SK-N-SH (cell line): ENCODE measurements around the gene TMEM126A. TPM values are rescaled to one million over a fixed set of nuclear protein-coding genes. Genes with fewer than 3 reads are reported as not detected.

ENCODE experiments used
- CTCF ChIA-PET: fragments of 300-600, 350-600 bp; formaldehyde crosslinking; extraction: SDS; loops from one replicate; lab custom pipeline; 2021; lab: Yijun Ruan, JAX
- POLR2A ChIA-PET: fragments of 350-600 bp; sonication (Branson Sonifier 250); formaldehyde crosslinking; extraction: SDS; loops from one replicate; lab custom pipeline; 2020; ENCODE audit warnings: antibody characterized with exemption, inconsistent platforms; lab: Yijun Ruan, JAX
- DNase-seq: peaks from one replicate; pipeline ENCODE4 v3.0.0; 2012
- H2AFZ ChIP-seq: fragments of 200-600 bp; sonication (generic); 2 replicates; pipeline ENCODE4 v1.8.1; 2016; ENCODE audit warnings: antibody characterized with exemption, mild to moderate bottlenecking, low read depth
- H3F3A ChIP-seq: fragments of 200-600 bp; sonication (generic); replicated peaks from 2 replicates; pipeline ENCODE3; 2016; ENCODE audit warnings: antibody characterized with exemption, mild to moderate bottlenecking; ENCODE audit not compliant: insufficient read depth
- H3K27ac ChIP-seq, 2 experiments: fragments of 200-500 bp in 1 of 2; fragments of 200-600 bp in 1 of 2; sonication (Bioruptor generic) in 1 of 2; sonication (generic), shearing (Covaris generic) in 1 of 2; 2 replicates each; pipeline versions ENCODE4 v1.5.1 to v1.6.1; 2014 to 2016; ENCODE audit warnings: low read depth in 2 of 2, inconsistent platforms in 1 of 2, low read length in 1 of 2, mild to moderate bottlenecking in 1 of 2, mixed read lengths in 1 of 2
- H3K27me3 ChIP-seq: fragments of 200-600 bp; sonication (generic), shearing (Covaris generic); 2 replicates; pipeline ENCODE4 v1.6.1; 2016; ENCODE audit warnings: mixed run types; ENCODE audit not compliant: insufficient read depth
- H3K36me3 ChIP-seq, 2 experiments: fragments of 200-500 bp in 1 of 2; fragments of 200-600 bp in 1 of 2; sonication (Bioruptor generic) in 1 of 2; sonication (generic) in 1 of 2; replicated peaks in 1 of 2; 2 replicates each; pipeline versions ENCODE3 to v1.5.1; 2014 to 2016; ENCODE audit warnings: low read length in 1 of 2, mild to moderate bottlenecking in 1 of 2; ENCODE audit not compliant: insufficient read depth in 2 of 2, control insufficient read depth in 1 of 2
- H3K4me1 ChIP-seq, 2 experiments: fragments of 200-500 bp in 1 of 2; fragments of 200-600 bp in 1 of 2; sonication (Bioruptor generic) in 1 of 2; sonication (generic), shearing (Covaris generic) in 1 of 2; 2 replicates each; pipeline versions ENCODE4 v1.5.1 to v1.6.1; 2014 to 2016; ENCODE audit warnings: low read depth in 1 of 2, low read length in 1 of 2, mixed run types in 1 of 2; ENCODE audit not compliant: insufficient read depth in 2 of 2, control insufficient read depth in 1 of 2
- H3K4me2 ChIP-seq: fragments of 200-600 bp; sonication (generic), shearing (Covaris generic); 2 replicates; pipeline ENCODE4 v1.6.1; 2017; ENCODE audit warnings: mixed run types
- H3K4me3 ChIP-seq, 2 experiments: fragments of 200-500 bp in 1 of 2; fragments of 200-600 bp in 1 of 2; sonication (Bioruptor generic) in 1 of 2; sonication (generic), shearing (Covaris generic) in 1 of 2; 2 replicates each; pipeline versions ENCODE4 v1.5.1 to v1.8.1; 2014 to 2016; ENCODE audit warnings: low read depth in 2 of 2, inconsistent platforms in 1 of 2, low read length in 1 of 2, mild to moderate bottlenecking in 1 of 2, mixed read lengths in 1 of 2, moderate library complexity in 1 of 2
- H3K79me2 ChIP-seq: fragments of 200-600 bp; sonication (generic); 2 replicates; pipeline ENCODE4 v1.8.1; 2017; ENCODE audit warnings: mild to moderate bottlenecking; ENCODE audit not compliant: insufficient read depth
- H3K9ac ChIP-seq: fragments of 200-600 bp; sonication (generic); 2 replicates; pipeline ENCODE4 v1.6.1; 2017; ENCODE audit warnings: mixed run types
- H3K9me2 ChIP-seq: fragments of 200-600 bp; sonication (generic); 2 replicates; pipeline ENCODE4 v1.6.1; 2017; ENCODE audit warnings: mixed run types
- H3K9me3 ChIP-seq: fragments of 200-600 bp; sonication (generic); 2 replicates; pipeline ENCODE4 v1.6.1; 2017; ENCODE audit warnings: mixed run types, mild to moderate bottlenecking, moderate library complexity
- H4K20me1 ChIP-seq: fragments of 200-600 bp; sonication (generic); 2 replicates; pipeline ENCODE4 v1.6.1; 2017; ENCODE audit warnings: mild to moderate bottlenecking, mixed run types; ENCODE audit not compliant: insufficient read depth
- CHD2 ChIP-seq: fragments of 150-350 bp; IDR thresholded peaks from 2 replicates; pipeline ENCODE4 v1.6.1; 2018; ENCODE audit warnings: low read length; ENCODE audit not compliant: partially characterized antibody
- ELF1 ChIP-seq: IDR thresholded peaks from 2 replicates; pipeline ENCODE4 v1.4.0; 2012
- FOSL2 ChIP-seq: IDR thresholded peaks from 2 replicates; pipeline ENCODE4 v1.4.0; 2012; ENCODE audit warnings: low read depth, mild to moderate bottlenecking, moderate library complexity, borderline replicate concordance
- JUND ChIP-seq: IDR thresholded peaks from 2 replicates; pipeline ENCODE4 v1.4.0; 2012
- MAX ChIP-seq: IDR thresholded peaks from 2 replicates; pipeline ENCODE4 v1.4.0; 2012; ENCODE audit warnings: low read depth
- MXI1 ChIP-seq: IDR thresholded peaks from 2 replicates; pipeline ENCODE4 v1.6.1; 2012; ENCODE audit warnings: mild to moderate bottlenecking, low read depth, low read length, improper control_type of control experiment
- NFIC ChIP-seq: IDR thresholded peaks from 2 replicates; pipeline ENCODE4 v1.4.0; 2012; ENCODE audit warnings: borderline replicate concordance
- RFX5 ChIP-seq: IDR thresholded peaks from 2 replicates; pipeline ENCODE4 v1.6.1; 2012; ENCODE audit warnings: mild to moderate bottlenecking, improper control_type of control experiment, low read length
- USF2 ChIP-seq: fragments of 150-350 bp; IDR thresholded peaks from 2 replicates; pipeline ENCODE4 v1.6.1; 2017; ENCODE audit warnings: antibody characterized with exemption, low read length, low read depth, borderline replicate concordance
- YY1 ChIP-seq: IDR thresholded peaks from 2 replicates; pipeline ENCODE4 v1.4.0; 2012; ENCODE audit warnings: low read depth, mild to moderate bottlenecking
- WGBS: methylation state at CpG from one replicate; pipeline ENCODE4 v1.1.6; 2017; ENCODE audit warnings: low lambda C conversion rate; 5-methylcytosine and 5-hydroxymethylcytosine counted together
- polyA plus RNA-seq, 3 experiments: library from polyadenylated mRNA; depleted of rRNA; stranded (reverse); fragments of >200 nt; gene quantifications; 2 replicates each; pipeline ENCODE4 v1.2.3, GENCODE V29; 2012
- TF ChIP-seq, protein P1 (sequence below): IDR thresholded peaks from 2 replicates; pipeline ENCODE4; 2012
- TF ChIP-seq, protein P2 (sequence below): fragments of 150-350 bp; IDR thresholded peaks from 2 replicates; pipeline ENCODE4 v1.6.1; 2016; ENCODE audit warnings: mild to moderate bottlenecking, low read depth, low read length
- TF ChIP-seq, protein P3 (sequence below): IDR thresholded peaks from 2 replicates; pipeline ENCODE4 v1.4.0; 2012; ENCODE audit warnings: low read depth, borderline replicate concordance
- TF ChIP-seq, protein P4 (sequence below): IDR thresholded peaks from 2 replicates; pipeline ENCODE4 v1.6.1; 2012; ENCODE audit warnings: mild to moderate bottlenecking, low read depth, low read length, moderate library complexity
- TF ChIP-seq, protein P5 (sequence below): fragments of 200-600 bp; sonication (generic); IDR thresholded peaks from 2 replicates; pipeline ENCODE4 v1.6.1; 2017; ENCODE audit warnings: antibody characterized with exemption, mild to moderate bottlenecking, moderate library complexity

TMEM126A gene
- polyA plus RNA-seq, 1 of the 3 experiments (the other 2 are of a cell fraction), result 30.5 TPM

DNA sequence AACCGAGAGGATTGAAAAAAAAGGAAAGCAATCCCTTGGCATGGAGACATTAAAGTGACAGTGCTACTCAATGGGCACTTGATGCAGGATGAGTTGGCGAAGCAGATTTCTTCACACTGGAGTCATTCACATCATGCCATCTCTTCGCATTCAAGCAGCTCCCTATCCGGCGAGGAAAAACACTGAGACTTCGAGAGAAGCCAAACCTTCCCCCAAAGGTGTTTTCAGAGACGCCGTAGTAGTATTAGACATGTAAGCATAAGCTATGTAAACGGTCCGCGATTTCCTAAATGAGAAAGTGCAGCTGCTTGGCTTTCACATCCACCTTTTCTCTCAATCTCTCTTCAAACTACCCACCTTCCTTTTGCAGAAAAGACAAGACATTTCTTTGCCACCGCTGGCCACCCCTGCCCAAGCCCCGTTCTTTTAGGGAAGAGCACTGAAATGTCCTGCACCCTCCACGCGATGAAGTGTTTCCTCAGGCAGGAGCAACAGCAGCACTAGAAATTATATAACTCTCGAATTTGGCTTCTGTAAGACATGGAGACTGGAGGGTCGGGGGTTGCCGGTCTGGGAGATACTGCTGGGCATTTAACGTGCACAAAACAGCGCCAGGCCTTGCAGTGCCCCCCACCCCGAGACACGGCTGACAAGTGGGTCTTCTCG lies 20.3 kb upstream of the TMEM126A start, which contains the start of gene DLG2:
Gene DLG2 (minus strand): TSS at position 13 of the 666 bp plus-strand sequence.
- Histone ChIP-seq H3F3A (no peaks in the 10 kb centered on the region), H3K9ac (peak within 1 kb of the TSS; percentile 67), H3K4me3 (peak within 1 kb of the TSS; percentile 72 to 87), H3K27me3 (no peaks in the 10 kb centered on the region), H3K4me1 (peaks cover 0 to 3% of the 10 kb centered on the region in 2 experiments; a peak in 3 of 4 replicates), H3K79me2 (peaks cover 39% of the 10 kb centered on the region), H3K4me2 (peak within 1 kb of the TSS; percentile 82), H3K36me3 (peaks cover 10 to 11% of the 10 kb centered on the region in 2 experiments), H3K27ac (peak within 1 kb of the TSS; percentile 68 to 84), H3K9me2 (no peaks in the 10 kb centered on the region), H2AFZ (peak within 1 kb of the TSS; percentile 78), H4K20me1 (no peaks in the 10 kb centered on the region), H3K9me3 (no peaks in the 10 kb centered on the region)
- ChIA-PET CTCF (interaction anchor here (0.8 to 1.0 kb wide), 2 partner anchors 10 to 31 kb away, joined by 3 read pairs; no protein-coding TSS in a partner anchor), POLR2A (interaction anchor here (1.6 to 2.0 kb wide), 3 partner anchors 20 to 37 kb away, joined by 7 to 16 read pairs (median 14); partner anchors contain the start of genes CREBZF and TMEM126A)
- peak; percentile 21 for DNase-seq
- 3% methylated on average over 23 of the region's 23 CpGs for WGBS
- TF ChIP-seq, protein P1, sequence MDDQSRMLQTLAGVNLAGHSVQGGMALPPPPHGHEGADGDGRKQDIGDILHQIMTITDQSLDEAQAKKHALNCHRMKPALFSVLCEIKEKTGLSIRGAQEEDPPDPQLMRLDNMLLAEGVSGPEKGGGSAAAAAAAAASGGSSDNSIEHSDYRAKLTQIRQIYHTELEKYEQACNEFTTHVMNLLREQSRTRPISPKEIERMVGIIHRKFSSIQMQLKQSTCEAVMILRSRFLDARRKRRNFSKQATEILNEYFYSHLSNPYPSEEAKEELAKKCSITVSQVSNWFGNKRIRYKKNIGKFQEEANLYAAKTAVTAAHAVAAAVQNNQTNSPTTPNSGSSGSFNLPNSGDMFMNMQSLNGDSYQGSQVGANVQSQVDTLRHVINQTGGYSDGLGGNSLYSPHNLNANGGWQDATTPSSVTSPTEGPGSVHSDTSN, result no peak
- TF ChIP-seq, protein P2, sequence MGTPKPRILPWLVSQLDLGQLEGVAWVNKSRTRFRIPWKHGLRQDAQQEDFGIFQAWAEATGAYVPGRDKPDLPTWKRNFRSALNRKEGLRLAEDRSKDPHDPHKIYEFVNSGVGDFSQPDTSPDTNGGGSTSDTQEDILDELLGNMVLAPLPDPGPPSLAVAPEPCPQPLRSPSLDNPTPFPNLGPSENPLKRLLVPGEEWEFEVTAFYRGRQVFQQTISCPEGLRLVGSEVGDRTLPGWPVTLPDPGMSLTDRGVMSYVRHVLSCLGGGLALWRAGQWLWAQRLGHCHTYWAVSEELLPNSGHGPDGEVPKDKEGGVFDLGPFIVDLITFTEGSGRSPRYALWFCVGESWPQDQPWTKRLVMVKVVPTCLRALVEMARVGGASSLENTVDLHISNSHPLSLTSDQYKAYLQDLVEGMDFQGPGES, result no peak
- TF ChIP-seq YY1 (no peak), ELF1 (no peak), MXI1 (peak; percentile 29; the same call in 1 of the 2 replicates), NFIC (peak; percentile 51; the same call in 1 of the 2 replicates), CHD2 (no peak), FOSL2 (no peak), JUND (no peak), RFX5 (no peak), USF2 (no peak), MAX (peak; percentile 40; the same call in 1 of the 2 replicates)
- TF ChIP-seq, protein P3, sequence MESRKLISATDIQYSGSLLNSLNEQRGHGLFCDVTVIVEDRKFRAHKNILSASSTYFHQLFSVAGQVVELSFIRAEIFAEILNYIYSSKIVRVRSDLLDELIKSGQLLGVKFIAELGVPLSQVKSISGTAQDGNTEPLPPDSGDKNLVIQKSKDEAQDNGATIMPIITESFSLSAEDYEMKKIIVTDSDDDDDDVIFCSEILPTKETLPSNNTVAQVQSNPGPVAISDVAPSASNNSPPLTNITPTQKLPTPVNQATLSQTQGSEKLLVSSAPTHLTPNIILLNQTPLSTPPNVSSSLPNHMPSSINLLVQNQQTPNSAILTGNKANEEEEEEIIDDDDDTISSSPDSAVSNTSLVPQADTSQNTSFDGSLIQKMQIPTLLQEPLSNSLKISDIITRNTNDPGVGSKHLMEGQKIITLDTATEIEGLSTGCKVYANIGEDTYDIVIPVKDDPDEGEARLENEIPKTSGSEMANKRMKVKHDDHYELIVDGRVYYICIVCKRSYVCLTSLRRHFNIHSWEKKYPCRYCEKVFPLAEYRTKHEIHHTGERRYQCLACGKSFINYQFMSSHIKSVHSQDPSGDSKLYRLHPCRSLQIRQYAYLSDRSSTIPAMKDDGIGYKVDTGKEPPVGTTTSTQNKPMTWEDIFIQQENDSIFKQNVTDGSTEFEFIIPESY, result no peak
- TF ChIP-seq, protein P4, sequence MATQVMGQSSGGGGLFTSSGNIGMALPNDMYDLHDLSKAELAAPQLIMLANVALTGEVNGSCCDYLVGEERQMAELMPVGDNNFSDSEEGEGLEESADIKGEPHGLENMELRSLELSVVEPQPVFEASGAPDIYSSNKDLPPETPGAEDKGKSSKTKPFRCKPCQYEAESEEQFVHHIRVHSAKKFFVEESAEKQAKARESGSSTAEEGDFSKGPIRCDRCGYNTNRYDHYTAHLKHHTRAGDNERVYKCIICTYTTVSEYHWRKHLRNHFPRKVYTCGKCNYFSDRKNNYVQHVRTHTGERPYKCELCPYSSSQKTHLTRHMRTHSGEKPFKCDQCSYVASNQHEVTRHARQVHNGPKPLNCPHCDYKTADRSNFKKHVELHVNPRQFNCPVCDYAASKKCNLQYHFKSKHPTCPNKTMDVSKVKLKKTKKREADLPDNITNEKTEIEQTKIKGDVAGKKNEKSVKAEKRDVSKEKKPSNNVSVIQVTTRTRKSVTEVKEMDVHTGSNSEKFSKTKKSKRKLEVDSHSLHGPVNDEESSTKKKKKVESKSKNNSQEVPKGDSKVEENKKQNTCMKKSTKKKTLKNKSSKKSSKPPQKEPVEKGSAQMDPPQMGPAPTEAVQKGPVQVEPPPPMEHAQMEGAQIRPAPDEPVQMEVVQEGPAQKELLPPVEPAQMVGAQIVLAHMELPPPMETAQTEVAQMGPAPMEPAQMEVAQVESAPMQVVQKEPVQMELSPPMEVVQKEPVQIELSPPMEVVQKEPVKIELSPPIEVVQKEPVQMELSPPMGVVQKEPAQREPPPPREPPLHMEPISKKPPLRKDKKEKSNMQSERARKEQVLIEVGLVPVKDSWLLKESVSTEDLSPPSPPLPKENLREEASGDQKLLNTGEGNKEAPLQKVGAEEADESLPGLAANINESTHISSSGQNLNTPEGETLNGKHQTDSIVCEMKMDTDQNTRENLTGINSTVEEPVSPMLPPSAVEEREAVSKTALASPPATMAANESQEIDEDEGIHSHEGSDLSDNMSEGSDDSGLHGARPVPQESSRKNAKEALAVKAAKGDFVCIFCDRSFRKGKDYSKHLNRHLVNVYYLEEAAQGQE, result no peak
- TF ChIP-seq, protein P5, sequence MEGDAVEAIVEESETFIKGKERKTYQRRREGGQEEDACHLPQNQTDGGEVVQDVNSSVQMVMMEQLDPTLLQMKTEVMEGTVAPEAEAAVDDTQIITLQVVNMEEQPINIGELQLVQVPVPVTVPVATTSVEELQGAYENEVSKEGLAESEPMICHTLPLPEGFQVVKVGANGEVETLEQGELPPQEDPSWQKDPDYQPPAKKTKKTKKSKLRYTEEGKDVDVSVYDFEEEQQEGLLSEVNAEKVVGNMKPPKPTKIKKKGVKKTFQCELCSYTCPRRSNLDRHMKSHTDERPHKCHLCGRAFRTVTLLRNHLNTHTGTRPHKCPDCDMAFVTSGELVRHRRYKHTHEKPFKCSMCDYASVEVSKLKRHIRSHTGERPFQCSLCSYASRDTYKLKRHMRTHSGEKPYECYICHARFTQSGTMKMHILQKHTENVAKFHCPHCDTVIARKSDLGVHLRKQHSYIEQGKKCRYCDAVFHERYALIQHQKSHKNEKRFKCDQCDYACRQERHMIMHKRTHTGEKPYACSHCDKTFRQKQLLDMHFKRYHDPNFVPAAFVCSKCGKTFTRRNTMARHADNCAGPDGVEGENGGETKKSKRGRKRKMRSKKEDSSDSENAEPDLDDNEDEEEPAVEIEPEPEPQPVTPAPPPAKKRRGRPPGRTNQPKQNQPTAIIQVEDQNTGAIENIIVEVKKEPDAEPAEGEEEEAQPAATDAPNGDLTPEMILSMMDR, result no peak
